HepG2 (cell line): ENCODE measurements around the gene CDR2L. TPM values are rescaled to one million over a fixed set of nuclear protein-coding genes. Genes with fewer than 3 reads are reported as not detected.
A peak's percentile ranks its signal among the peaks of the same experiment; 100 is the strongest.

ENCODE experiments used
- AHDC1 ChIP-seq: sonication (generic); formaldehyde crosslinking; IDR thresholded peaks from 2 replicates; pipeline ENCODE4 v1.5.1; 2020; ENCODE audit warnings: mild to moderate bottlenecking, missing genetic modification reagents, borderline replicate concordance
- AKNA ChIP-seq: sonication (generic); formaldehyde crosslinking; IDR thresholded peaks from 2 replicates; pipeline ENCODE4 v1.4.0; 2020; ENCODE audit warnings: missing genetic modification reagents, borderline replicate concordance
- ASH2L ChIP-seq: fragments of 300-600, 200-600 bp; sonication (generic); IDR thresholded peaks from 2 replicates; pipeline ENCODE4 v1.7.0; 2017; ENCODE audit warnings: low read depth, mild to moderate bottlenecking, moderate library complexity, mixed read lengths, low read length; ENCODE audit not compliant: insufficient read length
- CCDC6 ChIP-seq: sonication (generic); formaldehyde crosslinking; IDR thresholded peaks from 2 replicates; pipeline ENCODE4 v1.8.1; 2022; ENCODE audit warnings: mild to moderate bottlenecking, missing genetic modification reagents, moderate library complexity
- HNRNPL ChIP-seq: fragments of 200-400 bp; formaldehyde crosslinking; IDR thresholded peaks from 2 replicates; pipeline ENCODE4 v1.6.1; 2017; ENCODE audit warnings: mild to moderate bottlenecking, low read depth, low read length
- LCORL ChIP-seq, 2 experiments: fragments of 450-650 bp in 1 of 2; sonication (generic) in 1 of 2; formaldehyde crosslinking in 1 of 2; IDR thresholded peaks; 2 replicates each; pipeline versions ENCODE4 v1.5.0 to v1.6.1; 2017 to 2020; ENCODE audit warnings: antibody characterized with exemption in 1 of 2, missing genetic modification reagents in 1 of 2
- MAX ChIP-seq: IDR thresholded peaks from 2 replicates; pipeline ENCODE4 v1.6.1; 2012; ENCODE audit warnings: inconsistent platforms
- MTA3 ChIP-seq: sonication (generic); formaldehyde crosslinking; IDR thresholded peaks from 2 replicates; pipeline ENCODE4 v1.4.0; 2020; ENCODE audit warnings: missing genetic modification reagents
- NCOA1 ChIP-seq: sonication (generic); formaldehyde crosslinking; IDR thresholded peaks from 2 replicates; pipeline ENCODE4 v1.9.0; 2021; ENCODE audit warnings: missing genetic modification reagents
- PRPF4 ChIP-seq: fragments of 200-400 bp; formaldehyde crosslinking; IDR thresholded peaks from 2 replicates; pipeline ENCODE4 v1.6.1; 2016; ENCODE audit warnings: low read length, low read depth; ENCODE audit not compliant: poor library complexity, severe bottlenecking
- RFXANK ChIP-seq: IDR thresholded peaks from 2 replicates; pipeline ENCODE4 v1.6.1; 2016
- TEAD2 ChIP-seq: sonication (generic); formaldehyde crosslinking; IDR thresholded peaks from 2 replicates; pipeline ENCODE4 v1.9.0; 2021; ENCODE audit warnings: missing genetic modification reagents
- ZNF687 ChIP-seq: sonication (generic); formaldehyde crosslinking; IDR thresholded peaks from 2 replicates; pipeline ENCODE4 v1.5.1; 2020; ENCODE audit warnings: mild to moderate bottlenecking, missing genetic modification reagents, moderate library complexity
- ZSCAN22 ChIP-seq: sonication (generic); formaldehyde crosslinking; IDR thresholded peaks from 2 replicates; pipeline ENCODE4 v1.4.0; 2020; ENCODE audit warnings: mild to moderate bottlenecking, missing genetic modification reagents
- polyA plus RNA-seq, 8 experiments: library from polyadenylated mRNA; depleted of rRNA in 3 of 8; stranded (reverse) in 7 of 8; unstranded in 1 of 8; fragments of >200 nt; fragmentation: Illumina TruSeq in 4 of 8; extraction: Trizol in 4 of 8; gene quantifications; 2 replicates each; pipeline versions ENCODE4 v1.2.1 to v1.2.3, GENCODE V29; 2011 to 2016; ENCODE audit warnings: low read depth in 4 of 8, missing spikeins in 1 of 8, mixed read lengths in 1 of 8; ENCODE audit not compliant: insufficient read depth in 1 of 8
- total RNA-seq, 5 experiments: library from RNA; depleted of rRNA; stranded (reverse); fragments of >200 nt; fragmentation: Illumina TruSeq; extraction: Trizol; gene quantifications; 2 replicates each; pipeline ENCODE4 v1.2.3, GENCODE V29; 2016; ENCODE audit warnings: low read depth in 1 of 5

Gene CDR2L
- total and polyA plus RNA-seq, 2 of the 13 experiments (the other 11 are each of a cell fraction or from before 2014, with no cell fraction given) = 1.9 to 2.1 TPM

GRCh38 chr17:74981979-74982662 is 5.3 kb upstream of the CDR2L start (continued):
- TF ChIP-seq HNRNPL (no peak), CCDC6 (CRISPR knock-in tag) (peak; percentile 95), AKNA (CRISPR knock-in tag) (no peak), ASH2L (peak; percentile 81), TEAD2 (no peak), ZSCAN22 (no peak), MAX (peak; percentile 94), AHDC1 (CRISPR knock-in tag) (peak; percentile 12; the same call in 1 of the 2 replicates), RFXANK (0 out of 2 replicates have a peak, but pooled peaks have one; percentile 8), NCOA1 (CRISPR knock-in tag) (peak; percentile 82; the same call in 1 of the 2 replicates), ZNF687 (CRISPR knock-in tag) (peak; percentile 100), MTA3 (CRISPR knock-in tag) (no peak), PRPF4 (no peak), LCORL (IDR thresholded peaks at IDR 0.05) (no peak), LCORL (CRISPR knock-in tag; IDR thresholded peaks at IDR 0.05) (peak; percentile 74; the same call in 1 of the 2 replicates)
